ENCODE results near the gene TRPV3. TPM values are rescaled to one million over a fixed set of nuclear protein-coding genes. Genes with fewer than 3 reads are reported as not detected.

Gene TRPV3
- total RNA-seq, 1 experiment from 2014 or later, result 0.35 TPM

DNA sequence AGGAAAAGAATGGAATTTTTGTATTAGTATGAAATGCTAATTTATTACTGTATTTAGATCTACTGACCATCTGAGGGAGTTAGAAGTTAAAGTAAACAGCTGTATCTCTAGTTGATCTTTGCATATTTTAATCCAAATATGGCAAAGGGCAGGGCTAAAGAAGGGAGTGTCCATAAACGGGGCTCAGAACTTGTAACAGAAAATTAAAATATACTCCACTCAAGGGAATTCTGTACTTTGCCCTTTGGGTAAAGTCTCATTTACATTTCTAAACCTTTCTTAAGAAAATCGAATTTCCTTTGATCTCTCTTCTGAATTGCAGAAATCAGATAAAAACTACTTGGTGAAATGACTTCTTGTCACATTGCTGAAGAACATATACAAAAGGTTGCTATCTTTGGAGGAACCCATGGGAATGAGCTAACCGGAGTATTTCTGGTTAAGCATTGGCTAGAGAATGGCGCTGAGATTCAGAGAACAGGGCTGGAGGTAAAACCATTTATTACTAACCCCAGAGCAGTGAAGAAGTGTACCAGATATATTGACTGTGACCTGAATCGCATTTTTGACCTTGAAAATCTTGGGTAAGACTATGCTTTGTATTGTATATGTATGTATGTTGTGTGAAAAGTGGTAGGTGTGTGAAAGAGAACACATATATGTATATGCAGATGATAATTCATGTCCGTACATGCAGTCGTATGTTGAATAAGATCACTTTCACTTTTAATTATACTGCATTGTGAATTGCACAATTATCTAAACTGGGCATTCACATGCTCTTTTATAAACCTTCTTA lies 81.6 kb downstream of the TRPV3 start, which contains the start of gene ASPA (continued):
- TF ChIP-seq AFF4 (CRISPR knock-in tag; IDR thresholded peaks at IDR 0.05; ENCODE audit: borderline replicate concordance), result no peak
- no peak for TF ChIP-seq ZNF425 (CRISPR knock-in tag; conservative IDR thresholded peaks at IDR 0.05)
- no peak for TF ChIP-seq MXD4 (CRISPR knock-in tag; IDR thresholded peaks at IDR 0.05; ENCODE audit: borderline replicate concordance)
- no peak for TF ChIP-seq NFE2L1 (CRISPR knock-in tag; IDR thresholded peaks at IDR 0.05)
- TF ChIP-seq ZNF232 (CRISPR knock-in tag; IDR thresholded peaks at IDR 0.05), result no peak
- no peak for TF ChIP-seq MYBL2 (CRISPR knock-in tag; IDR thresholded peaks at IDR 0.05)
- TF ChIP-seq FOXK1 (CRISPR knock-in tag; IDR thresholded peaks at IDR 0.05), result no peak
- no peak for TF ChIP-seq KAT7 (CRISPR knock-in tag; IDR thresholded peaks at IDR 0.05; ENCODE audit: borderline replicate concordance)
- no peak for TF ChIP-seq ZBTB21 (CRISPR knock-in tag; IDR thresholded peaks at IDR 0.05; ENCODE audit: borderline replicate concordance)
- TF ChIP-seq, protein P1, sequence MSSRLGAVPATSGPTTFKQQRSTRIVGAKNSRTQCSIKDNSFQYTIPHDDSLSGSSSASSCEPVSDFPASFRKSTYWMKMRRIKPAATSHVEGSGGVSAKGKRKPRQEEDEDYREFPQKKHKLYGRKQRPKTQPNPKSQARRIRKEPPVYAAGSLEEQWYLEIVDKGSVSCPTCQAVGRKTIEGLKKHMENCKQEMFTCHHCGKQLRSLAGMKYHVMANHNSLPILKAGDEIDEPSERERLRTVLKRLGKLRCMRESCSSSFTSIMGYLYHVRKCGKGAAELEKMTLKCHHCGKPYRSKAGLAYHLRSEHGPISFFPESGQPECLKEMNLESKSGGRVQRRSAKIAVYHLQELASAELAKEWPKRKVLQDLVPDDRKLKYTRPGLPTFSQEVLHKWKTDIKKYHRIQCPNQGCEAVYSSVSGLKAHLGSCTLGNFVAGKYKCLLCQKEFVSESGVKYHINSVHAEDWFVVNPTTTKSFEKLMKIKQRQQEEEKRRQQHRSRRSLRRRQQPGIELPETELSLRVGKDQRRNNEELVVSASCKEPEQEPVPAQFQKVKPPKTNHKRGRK (CRISPR knock-in tag; IDR thresholded peaks at IDR 0.05; ENCODE audit: borderline replicate concordance), result no peak

- ChIA-PET CTCF (no interaction called here), POLR2A (no interaction called here)
- no peak overlapping the region; the same call in 1 of the 2 replicates for H3K27ac Mint-ChIP-seq
- H3K9me3 Mint-ChIP-seq, result no peaks in the 10 kb centered on the region
- H3K4me1 Mint-ChIP-seq, result peaks cover 17% of the 10 kb centered on the region
- ATAC-seq, result no peak
- no peaks in the 10 kb centered on the region for H3K36me3 Mint-ChIP-seq
- H3K4me3 Mint-ChIP-seq, result no peak overlapping the region
- DNase-seq (ENCODE audit: low spot score), result no peak
- H3K27me3 Mint-ChIP-seq (ENCODE audit: low read depth), result no peaks in the 10 kb centered on the region
- TF ChIP-seq, protein P2, sequence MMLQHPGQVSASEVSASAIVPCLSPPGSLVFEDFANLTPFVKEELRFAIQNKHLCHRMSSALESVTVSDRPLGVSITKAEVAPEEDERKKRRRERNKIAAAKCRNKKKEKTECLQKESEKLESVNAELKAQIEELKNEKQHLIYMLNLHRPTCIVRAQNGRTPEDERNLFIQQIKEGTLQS (CRISPR knock-in tag; conservative IDR thresholded peaks at IDR 0.05), result no peak
- TF ChIP-seq TEAD1 (CRISPR knock-in tag; IDR thresholded peaks at IDR 0.05), result no peak
- TF ChIP-seq, protein P3, sequence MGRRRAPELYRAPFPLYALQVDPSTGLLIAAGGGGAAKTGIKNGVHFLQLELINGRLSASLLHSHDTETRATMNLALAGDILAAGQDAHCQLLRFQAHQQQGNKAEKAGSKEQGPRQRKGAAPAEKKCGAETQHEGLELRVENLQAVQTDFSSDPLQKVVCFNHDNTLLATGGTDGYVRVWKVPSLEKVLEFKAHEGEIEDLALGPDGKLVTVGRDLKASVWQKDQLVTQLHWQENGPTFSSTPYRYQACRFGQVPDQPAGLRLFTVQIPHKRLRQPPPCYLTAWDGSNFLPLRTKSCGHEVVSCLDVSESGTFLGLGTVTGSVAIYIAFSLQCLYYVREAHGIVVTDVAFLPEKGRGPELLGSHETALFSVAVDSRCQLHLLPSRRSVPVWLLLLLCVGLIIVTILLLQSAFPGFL (CRISPR knock-in tag; IDR thresholded peaks at IDR 0.05; ENCODE audit: borderline replicate concordance), result no peak
- TF ChIP-seq, protein P4, sequence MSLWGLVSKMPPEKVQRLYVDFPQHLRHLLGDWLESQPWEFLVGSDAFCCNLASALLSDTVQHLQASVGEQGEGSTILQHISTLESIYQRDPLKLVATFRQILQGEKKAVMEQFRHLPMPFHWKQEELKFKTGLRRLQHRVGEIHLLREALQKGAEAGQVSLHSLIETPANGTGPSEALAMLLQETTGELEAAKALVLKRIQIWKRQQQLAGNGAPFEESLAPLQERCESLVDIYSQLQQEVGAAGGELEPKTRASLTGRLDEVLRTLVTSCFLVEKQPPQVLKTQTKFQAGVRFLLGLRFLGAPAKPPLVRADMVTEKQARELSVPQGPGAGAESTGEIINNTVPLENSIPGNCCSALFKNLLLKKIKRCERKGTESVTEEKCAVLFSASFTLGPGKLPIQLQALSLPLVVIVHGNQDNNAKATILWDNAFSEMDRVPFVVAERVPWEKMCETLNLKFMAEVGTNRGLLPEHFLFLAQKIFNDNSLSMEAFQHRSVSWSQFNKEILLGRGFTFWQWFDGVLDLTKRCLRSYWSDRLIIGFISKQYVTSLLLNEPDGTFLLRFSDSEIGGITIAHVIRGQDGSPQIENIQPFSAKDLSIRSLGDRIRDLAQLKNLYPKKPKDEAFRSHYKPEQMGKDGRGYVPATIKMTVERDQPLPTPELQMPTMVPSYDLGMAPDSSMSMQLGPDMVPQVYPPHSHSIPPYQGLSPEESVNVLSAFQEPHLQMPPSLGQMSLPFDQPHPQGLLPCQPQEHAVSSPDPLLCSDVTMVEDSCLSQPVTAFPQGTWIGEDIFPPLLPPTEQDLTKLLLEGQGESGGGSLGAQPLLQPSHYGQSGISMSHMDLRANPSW (CRISPR knock-in tag; conservative IDR thresholded peaks at IDR 0.05; ENCODE audit: low read depth), result no peak
- TF ChIP-seq PRRX2 (CRISPR knock-in tag; IDR thresholded peaks at IDR 0.05), result no peak
- no peak for TF ChIP-seq PRDM15 (CRISPR knock-in tag; IDR thresholded peaks at IDR 0.05)
- TF ChIP-seq CBFB (CRISPR knock-in tag; IDR thresholded peaks at IDR 0.05; ENCODE audit: low read depth), result no peak
- TF ChIP-seq NR2C2 (CRISPR knock-in tag; IDR thresholded peaks at IDR 0.05), result no peak
- TF ChIP-seq GTF2I (CRISPR knock-in tag; conservative IDR thresholded peaks at IDR 0.05), result no peak
- TF ChIP-seq NR3C1 (CRISPR knock-in tag; conservative IDR thresholded peaks at IDR 0.05; ENCODE audit: low read depth), result no peak
These were observed 82.3 kb downstream of the TRPV3 start for GRCh38 chr17:3475251-3475685.
